Naive thymus-derived CD4-positive, alpha-beta T cell (primary cell): ENCODE results near the gene TUT4. TPM values are rescaled to one million over a fixed set of nuclear protein-coding genes. Genes with fewer than 3 reads are reported as not detected.

ENCODE experiments used
- ATAC-seq: fragments of 150-1000 bp; cut with Tn5 transposase; 2 replicates; pipeline ENCODE4 v1.10.0; 2021; ENCODE audit warnings: mild to moderate bottlenecking, moderate library complexity
- CTCF ChIA-PET: fragments of 350-600 bp; sonication (Branson Sonifier 250); formaldehyde crosslinking; loops from one replicate; lab custom pipeline; 2021; ENCODE audit warnings: antibody characterized with exemption; lab: Charles Lee
- POLR2A ChIA-PET: fragments of 350-600 bp; sonication (Branson Sonifier 250); formaldehyde crosslinking; loops from one replicate; lab custom pipeline; 2021; ENCODE audit warnings: antibody characterized with exemption, inconsistent platforms; lab: Charles Lee
- DNase-seq, 9 donors: peaks; one replicate each; pipeline versions ENCODE4 v3.0.0 to v3.0.0-alpha.2; 2020 to 2022; ENCODE audit warnings: mixed read lengths in 1 of 9
- H3K27ac ChIP-seq: one replicate; pipeline ENCODE4 v1.7.0; 2013; ENCODE audit warnings: mild to moderate bottlenecking, low read depth, low read length, moderate library complexity
- H3K27me3 ChIP-seq, 2 donors: one replicate each; pipeline ENCODE4 v1.7.0; 2013; ENCODE audit warnings: low read length in 2 of 2, mild to moderate bottlenecking in 2 of 2, moderate library complexity in 2 of 2; ENCODE audit not compliant: control insufficient read depth in 2 of 2, insufficient read depth in 2 of 2
- H3K36me3 ChIP-seq, 3 experiments: 1 replicate in 2 of 3; 2 replicates in 1 of 3; pipeline ENCODE4 v1.7.0; 2013; ENCODE audit warnings: low read length in 3 of 3, mild to moderate bottlenecking in 3 of 3, moderate library complexity in 1 of 3; ENCODE audit not compliant: insufficient read depth in 3 of 3, control insufficient read depth in 2 of 3
- H3K4me1 ChIP-seq, 2 donors: one replicate each; pipeline ENCODE4 v1.7.0; 2013; ENCODE audit warnings: low read length in 2 of 2, mild to moderate bottlenecking in 2 of 2, moderate library complexity in 1 of 2; ENCODE audit not compliant: control insufficient read depth in 2 of 2, insufficient read depth in 2 of 2
- H3K4me3 ChIP-seq: 2 replicates; pipeline ENCODE4 v1.7.0; 2013; ENCODE audit warnings: mild to moderate bottlenecking, low read length
- H3K9me3 ChIP-seq, 3 experiments: 1 replicate in 2 of 3; 2 replicates in 1 of 3; pipeline ENCODE4 v1.7.0; 2013; ENCODE audit warnings: low read length in 3 of 3; ENCODE audit not compliant: control insufficient read depth in 2 of 3
- H3K27ac Mint-ChIP-seq, 9 donors: one replicate each; pipeline ENCODE4 v1.8.0; 2020 to 2022; ENCODE audit warnings: mixed read lengths in 9 of 9, mild to moderate bottlenecking in 8 of 9, moderate library complexity in 5 of 9, inconsistent platforms in 2 of 9
- H3K27me3 Mint-ChIP-seq, 5 donors: one replicate each; pipeline ENCODE4 v1.8.0; 2021 to 2022; ENCODE audit warnings: mixed read lengths in 5 of 5, mild to moderate bottlenecking in 1 of 5
- H3K36me3 Mint-ChIP-seq, 5 donors: one replicate each; pipeline ENCODE4 v1.8.0; 2020 to 2022; ENCODE audit warnings: mixed read lengths in 5 of 5, mild to moderate bottlenecking in 3 of 5, inconsistent platforms in 1 of 5
- H3K4me1 Mint-ChIP-seq, 7 donors: one replicate each; pipeline ENCODE4 v1.8.0; 2020 to 2022; ENCODE audit warnings: mixed read lengths in 7 of 7, mild to moderate bottlenecking in 3 of 7, inconsistent platforms in 1 of 7
- H3K4me3 Mint-ChIP-seq, 10 donors: one replicate each; pipeline ENCODE4 v1.8.0; 2020 to 2022; ENCODE audit warnings: mild to moderate bottlenecking in 10 of 10, mixed read lengths in 10 of 10, moderate library complexity in 6 of 10, inconsistent platforms in 2 of 10
- H3K9me3 Mint-ChIP-seq, 11 donors: one replicate each; pipeline ENCODE4 v1.8.0; 2020 to 2022; ENCODE audit warnings: mixed read lengths in 11 of 11, mild to moderate bottlenecking in 4 of 11, inconsistent platforms in 1 of 11, moderate library complexity in 1 of 11
- intact Hi-C, 2 donors: fragments of 100-400 bp; cut with micrococcal nuclease; formaldehyde crosslinking; loops; one replicate each; pipeline ENCODE4 v1.15.1; 2023
- polyA plus RNA-seq, 2 donors: library from polyadenylated mRNA; unstranded; fragments of 300-500 nt; fragmentation: Illumina TruSeq; gene quantifications; one replicate each; pipeline ENCODE4 v1.2.3, GENCODE V29; 2021
- total RNA-seq, 6 experiments: library from RNA in 5 of 6; stranded (reverse) in 5 of 6; gene quantifications; 1 replicate in 5 of 6; 2 replicates in 1 of 6; pipeline ENCODE4 v1.2.3 and lab custom pipeline; 2021 to 2026

Gene TUT4
- total and polyA plus RNA-seq, 7 experiments from 2014 or later = 32.8 to 169 (median 127) TPM

- H3K4me1 Mint-ChIP-seq = peaks cover 1 to 7% (median 3%) of the 10 kb centered on the region in 7 donors
- no peak overlapping the region for H3K27ac ChIP-seq
- DNase-seq = no peak
- no peaks in the 10 kb centered on the region for H3K27me3 ChIP-seq
- no peaks in the 10 kb centered on the region for H3K9me3 Mint-ChIP-seq
- intact Hi-C loops = no loop called here
- ATAC-seq = no peak
- no peaks in the 10 kb centered on the region for H3K4me1 ChIP-seq
- H3K4me3 ChIP-seq = no peak overlapping the region
- no peaks in the 10 kb centered on the region for H3K36me3 ChIP-seq
- POLR2A ChIA-PET = no interaction called here
- H3K4me3 Mint-ChIP-seq = no peak overlapping the region
- peaks cover 0 to 13% (median 0%) of the 10 kb centered on the region in 5 donors for H3K27me3 Mint-ChIP-seq
- H3K9me3 ChIP-seq = no peaks in the 10 kb centered on the region
- CTCF ChIA-PET = no interaction called here
- no peak overlapping the region for H3K27ac Mint-ChIP-seq
- peaks cover 0 to 7% (median 0%) of the 10 kb centered on the region in 5 donors for H3K36me3 Mint-ChIP-seq
Measured at GRCh38 chr1:52562766-52563165, 9.9 kb upstream of the TUT4 start.

- Mint-ChIP-seq H3K4me3 (no peak overlapping the region), H3K9me3 (no peaks in the 10 kb centered on the region), H3K27ac (no peak overlapping the region), H3K4me1 (peaks cover 0 to 12% (median 7%) of the 10 kb centered on the region in 7 donors), H3K36me3 (peaks cover 0 to 7% (median 0%) of the 10 kb centered on the region in 5 donors), H3K27me3 (peaks cover 0 to 17% (median 0%) of the 10 kb centered on the region in 5 donors)
- DNase-seq (no peak), ATAC-seq (no peak)
- POLR2A ChIA-PET = interaction anchor here (0.8 kb wide), 1 partner anchor 41 kb away, joined by 3 read pairs; no protein-coding TSS in a partner anchor
- H3K4me3 ChIP-seq = no peak overlapping the region
- no peaks in the 10 kb centered on the region for H3K36me3 ChIP-seq
- no peaks in the 10 kb centered on the region for H3K27me3 ChIP-seq
- no peak overlapping the region for H3K27ac ChIP-seq
- intact Hi-C loops = loop anchor here in 1 of 2 donors (10.0 kb wide), 2 partner anchors 505 to 1385 kb away; partner anchors contain the start of genes BTF3L4, IFT25, LRRC42 and TXNDC12
- peaks cover 0 to 1% of the 10 kb centered on the region in 2 donors for H3K4me1 ChIP-seq
- no peaks in the 10 kb centered on the region for H3K9me3 ChIP-seq
- CTCF ChIA-PET = no interaction called here
Measured at GRCh38 chr1:52559875-52560274, 7.0 kb upstream of the TUT4 start.

- no peak for ATAC-seq
- Histone ChIP-seq H3K4me1 (peaks cover 0 to 11% of the 10 kb centered on the region in 2 donors), H3K27ac (no peak overlapping the region), H3K27me3 (no peaks in the 10 kb centered on the region), H3K4me3 (no peak overlapping the region), H3K9me3 (no peaks in the 10 kb centered on the region), H3K36me3 (no peaks in the 10 kb centered on the region)
- ChIA-PET POLR2A (no interaction called here), CTCF (no interaction called here)
- Mint-ChIP-seq H3K36me3 (peaks cover 0 to 7% (median 0%) of the 10 kb centered on the region in 5 donors), H3K4me1 (peaks cover 0 to 22% (median 15%) of the 10 kb centered on the region in 7 donors), H3K9me3 (no peaks in the 10 kb centered on the region), H3K4me3 (no peak overlapping the region), H3K27me3 (peaks cover 0 to 18% (median 0%) of the 10 kb centered on the region in 5 donors), H3K27ac (no peak overlapping the region)
- no peak for DNase-seq
- intact Hi-C loops = loop anchor here in 1 of 2 donors (10.0 kb wide), 2 partner anchors 504 to 1386 kb away; partner anchors contain the start of genes BTF3L4, IFT25, LRRC42 and TXNDC12
Measured at GRCh38 chr1:52558941-52559340, 6.0 kb upstream of the TUT4 start.

- Mint-ChIP-seq H3K9me3 (no peaks in the 10 kb centered on the region), H3K36me3 (peaks cover 0 to 7% (median 0%) of the 10 kb centered on the region in 5 donors), H3K4me1 (peaks cover 0 to 24% (median 17%) of the 10 kb centered on the region in 7 donors), H3K4me3 (no peak overlapping the region), H3K27me3 (peaks cover 0 to 18% (median 0%) of the 10 kb centered on the region in 5 donors), H3K27ac (peak overlapping the region in 5 of 9 donors; percentile 0 to 15 (median 3))
- H3K27me3 ChIP-seq = no peaks in the 10 kb centered on the region
- ChIA-PET POLR2A (interaction anchor here (1.3 to 1.6 kb wide), 2 partner anchors 36 to 45 kb away, joined by 3 to 6 read pairs; partner anchors contain the start of gene GPX7), CTCF (no interaction called here)
- peaks cover 0 to 13% of the 10 kb centered on the region in 2 donors for H3K4me1 ChIP-seq
- H3K36me3 ChIP-seq = peaks cover 0 to 9% (median 0%) of the 10 kb centered on the region in 3 experiments
- H3K27ac ChIP-seq = no peak overlapping the region
- no peaks in the 10 kb centered on the region for H3K9me3 ChIP-seq
- H3K4me3 ChIP-seq = no peak overlapping the region
- DNase-seq = no peak
- intact Hi-C loops = loop anchor here in 1 of 2 donors (10.0 kb wide), 2 partner anchors 502 to 1388 kb away; partner anchors contain the start of genes BTF3L4, IFT25, LRRC42 and TXNDC12
- no peak for ATAC-seq
Measured at GRCh38 chr1:52556641-52557360, 3.9 kb upstream of the TUT4 start.

GRCh38 chr1:52554756-52555155, 1.9 kb upstream of the TUT4 start:
- H3K36me3 Mint-ChIP-seq = peaks cover 0 to 7% (median 0%) of the 10 kb centered on the region in 5 donors
- no peak overlapping the region for H3K4me3 ChIP-seq
- no peaks in the 10 kb centered on the region for H3K9me3 Mint-ChIP-seq
- intact Hi-C loops = loop anchor here (5.0 to 10.0 kb wide), 7 partner anchors 37 to 1498 kb away; partner anchors contain the start of genes BTF3L4 (in 1 of the 2), ECHDC2 (in 1 of the 2), IFT25 (in 1 of the 2) and LRRC42 (in 1 of the 2)
- peaks cover 0 to 14% (median 0%) of the 10 kb centered on the region in 5 donors for H3K27me3 Mint-ChIP-seq
- peak overlapping the region in 8 of 10 donors; percentile 67 to 85 (median 75) for H3K4me3 Mint-ChIP-seq
- H3K27ac ChIP-seq = peak overlapping the region; percentile 91
- peak overlapping the region in 7 of 9 donors; percentile 55 to 93 (median 86) for H3K27ac Mint-ChIP-seq
- H3K9me3 ChIP-seq = no peaks in the 10 kb centered on the region
- H3K27me3 ChIP-seq = no peaks in the 10 kb centered on the region
- POLR2A ChIA-PET = interaction anchor here (0.6 to 3.4 kb wide), 5 partner anchors 13 to 82 kb away, joined by 3 to 59 read pairs (median 6); partner anchors contain the start of gene SHISAL2A
- ATAC-seq (no peak), DNase-seq (peak in 6 of 9 donors; percentile 11 to 52 (median 36))
- CTCF ChIA-PET = interaction anchor here (0.6 kb wide), 1 partner anchor 10 kb away, joined by 3 read pairs; no protein-coding TSS in a partner anchor
- H3K36me3 ChIP-seq = peaks cover 0 to 9% (median 0%) of the 10 kb centered on the region in 3 experiments
- peaks cover 9 to 34% (median 25%) of the 10 kb centered on the region in 7 donors for H3K4me1 Mint-ChIP-seq
- peaks cover 0 to 24% of the 10 kb centered on the region in 2 donors for H3K4me1 ChIP-seq

- Mint-ChIP-seq H3K36me3 (peaks cover 0 to 7% (median 2%) of the 10 kb centered on the region in 5 donors), H3K27ac (peak overlapping the region in 7 of 9 donors; percentile 55 to 93 (median 87)), H3K4me1 (peaks cover 13 to 39% (median 30%) of the 10 kb centered on the region in 7 donors), H3K4me3 (peak overlapping the region in 8 of 10 donors; percentile 67 to 85 (median 75)), H3K27me3 (peaks cover 0 to 14% (median 0%) of the 10 kb centered on the region in 5 donors), H3K9me3 (no peaks in the 10 kb centered on the region)
- no peaks in the 10 kb centered on the region for H3K9me3 ChIP-seq
- intact Hi-C loops = loop anchor here (5.0 to 10.0 kb wide), 7 partner anchors 37 to 1498 kb away; partner anchors contain the start of genes BTF3L4 (in 1 of the 2), ECHDC2 (in 1 of the 2), IFT25 (in 1 of the 2) and LRRC42 (in 1 of the 2)
- ATAC-seq = no peak
- ChIA-PET CTCF (interaction anchor here (0.6 kb wide), 1 partner anchor 10 kb away, joined by 3 read pairs; no protein-coding TSS in a partner anchor), POLR2A (interaction anchor here (0.8 to 3.4 kb wide), 6 partner anchors 13 to 82 kb away, joined by 4 to 59 read pairs (median 12); partner anchors contain the start of gene SHISAL2A)
- H3K4me1 ChIP-seq = peaks cover 0 to 29% of the 10 kb centered on the region in 2 donors
- peak overlapping the region; percentile 91 for H3K27ac ChIP-seq
- H3K36me3 ChIP-seq = peaks cover 0 to 9% (median 0%) of the 10 kb centered on the region in 3 experiments
- no peaks in the 10 kb centered on the region for H3K27me3 ChIP-seq
- no peak for DNase-seq
- no peak overlapping the region for H3K4me3 ChIP-seq
Measured at GRCh38 chr1:52554267-52554640, 1.4 kb upstream of the TUT4 start.
